Endodermal cell (in vitro differentiated cells): ENCODE data around the gene TSR1. TPM values are rescaled to one million over a fixed set of nuclear protein-coding genes. Genes with fewer than 3 reads are reported as not detected.

Experiments
- DNase-seq: peaks from one replicate; pipeline ENCODE4 v3.0.0-alpha.2; 2017
- H3K27ac ChIP-seq: 2 replicates; pipeline ENCODE4 v1.5.1; 2013; ENCODE audit warnings: mild to moderate bottlenecking, low read depth, low read length, moderate library complexity
- H3K27me3 ChIP-seq: 2 replicates; pipeline ENCODE4 v1.6.1; 2013; ENCODE audit warnings: mild to moderate bottlenecking, low read length, moderate library complexity; ENCODE audit not compliant: insufficient read depth, control insufficient read depth, poor library complexity, severe bottlenecking
- H3K36me3 ChIP-seq: 2 replicates; pipeline ENCODE4 v1.7.0; 2013; ENCODE audit warnings: mild to moderate bottlenecking, low read length, moderate library complexity; ENCODE audit not compliant: control insufficient read depth, insufficient read depth
- H3K4me1 ChIP-seq: one replicate; pipeline ENCODE4 v1.7.0; 2013; ENCODE audit warnings: low read length; ENCODE audit not compliant: control insufficient read depth, insufficient read depth
- H3K4me3 ChIP-seq: 2 replicates; pipeline ENCODE4 v1.5.1; 2013; ENCODE audit warnings: mild to moderate bottlenecking, low read length, moderate library complexity
- H3K9ac ChIP-seq: 2 replicates; pipeline ENCODE4 v1.6.1; 2013; ENCODE audit warnings: mild to moderate bottlenecking, low read length, moderate library complexity; ENCODE audit not compliant: poor library complexity, severe bottlenecking; ENCODE audit errors: extremely low read depth
- H3K9me3 ChIP-seq: 2 replicates; pipeline ENCODE4 v1.6.1; 2013; ENCODE audit warnings: mild to moderate bottlenecking, low read length, moderate library complexity; ENCODE audit not compliant: control insufficient read depth
- H3K27ac Mint-ChIP-seq: 2 replicates; pipeline ENCODE4 v1.8.0; 2020; ENCODE audit warnings: mixed read lengths
- H3K27me3 Mint-ChIP-seq: 2 replicates; pipeline ENCODE4 v1.8.0; 2021; ENCODE audit warnings: mild to moderate bottlenecking, mixed read lengths; ENCODE audit not compliant: insufficient read depth
- H3K36me3 Mint-ChIP-seq: 2 replicates; pipeline ENCODE4 v1.8.0; 2020; ENCODE audit warnings: low read depth, mixed read lengths
- H3K4me1 Mint-ChIP-seq: 2 replicates; pipeline ENCODE4 v1.8.0; 2020; ENCODE audit warnings: mixed read lengths
- H3K4me3 Mint-ChIP-seq: 2 replicates; pipeline ENCODE4 v1.8.0; 2020; ENCODE audit warnings: mild to moderate bottlenecking, moderate library complexity, mixed read lengths
- H3K9me3 Mint-ChIP-seq: 2 replicates; pipeline ENCODE4 v1.8.0; 2020; ENCODE audit warnings: mild to moderate bottlenecking, mixed read lengths
- CTCF ChIP-seq: fragments of 200-600 bp; sonication (generic); conservative IDR thresholded peaks from 2 replicates; pipeline ENCODE4 v1.5.0; 2021; ENCODE audit warnings: antibody characterized with exemption, mild to moderate bottlenecking
- WGBS, 2 experiments: methylation state at CpG; one replicate each; pipeline versions ENCODE4 v1.1.5 to v1.1.7; 2013; ENCODE audit warnings: missing lambda C conversion rate in 2 of 2, mixed read lengths in 1 of 2; ENCODE audit not compliant: insufficient coverage in 1 of 2, insufficient read length in 1 of 2; 5-methylcytosine and 5-hydroxymethylcytosine counted together
- total RNA-seq, 2 donors: library from RNA; stranded (reverse); fragmentation: NEBNext Ultra II Directional in 1 of 2; extraction: Animal tissue kit (Norgen Biotek cat#: 25700) in 1 of 2; gene quantifications; 2 replicates in 1 of 2; 3 replicates in 1 of 2; pipeline ENCODE4 v1.2.1, GENCODE V29; 2021

Gene TSR1
- total RNA-seq, 2 donors from 2014 or later: 40.1 to 43.3 TPM

GRCh38 chr17:2362416-2362815 lies 26.2 kb upstream of the TSR1 start:
- no peak for TF ChIP-seq CTCF
- Histone ChIP-seq H3K4me1 (no peaks in the 10 kb centered on the region), H3K27ac (no peak overlapping the region), H3K9me3 (no peaks in the 10 kb centered on the region), H3K9ac (no peak overlapping the region), H3K4me3 (no peak overlapping the region), H3K36me3 (peaks cover 18% of the 10 kb centered on the region), H3K27me3 (no peaks in the 10 kb centered on the region)
- peaks cover 13% of the 10 kb centered on the region for H3K36me3 Mint-ChIP-seq
- H3K4me3 Mint-ChIP-seq: no peak overlapping the region
- no peak overlapping the region for H3K27ac Mint-ChIP-seq
- no peak for DNase-seq
- WGBS, 2 experiments: 96% methylated on average over 17 to 19 of the region's 19 CpGs
- H3K9me3 Mint-ChIP-seq: no peaks in the 10 kb centered on the region
- H3K27me3 Mint-ChIP-seq: no peaks in the 10 kb centered on the region
- H3K4me1 Mint-ChIP-seq: no peaks in the 10 kb centered on the region

GRCh38 chr17:2362016-2362415 lies 25.8 kb upstream of the TSR1 start:
- Histone ChIP-seq H3K4me3 (no peak overlapping the region), H3K27ac (no peak overlapping the region), H3K9me3 (no peaks in the 10 kb centered on the region), H3K36me3 (peaks cover 20% of the 10 kb centered on the region), H3K27me3 (no peaks in the 10 kb centered on the region), H3K9ac (no peak overlapping the region), H3K4me1 (no peaks in the 10 kb centered on the region)
- Mint-ChIP-seq H3K9me3 (no peaks in the 10 kb centered on the region), H3K4me1 (no peaks in the 10 kb centered on the region), H3K36me3 (peaks cover 12% of the 10 kb centered on the region), H3K4me3 (no peak overlapping the region), H3K27me3 (no peaks in the 10 kb centered on the region), H3K27ac (no peak overlapping the region)
- no peak for TF ChIP-seq CTCF
- no peak for DNase-seq
- 95 to 96% methylated on average over 13 to 20 of the region's 20 CpGs for WGBS, 2 experiments

- 87 to 90% methylated on average over 10 to 21 of the region's 21 CpGs for whole genome bisulfite sequencing, 2 experiments
- Histone ChIP-seq H3K4me1 (no peaks in the 10 kb centered on the region), H3K4me3 (no peak overlapping the region), H3K9ac (no peak overlapping the region), H3K27ac (no peak overlapping the region), H3K27me3 (no peaks in the 10 kb centered on the region), H3K9me3 (no peaks in the 10 kb centered on the region), H3K36me3 (peaks cover 21% of the 10 kb centered on the region)
- Mint-ChIP-seq H3K36me3 (peaks cover 9% of the 10 kb centered on the region), H3K9me3 (no peaks in the 10 kb centered on the region), H3K4me3 (no peak overlapping the region), H3K27ac (no peak overlapping the region), H3K27me3 (no peaks in the 10 kb centered on the region), H3K4me1 (no peaks in the 10 kb centered on the region)
- no peak for TF ChIP-seq CTCF
- no peak for DNase-seq
Observed at GRCh38 chr17:2361010-2361760, 24.9 kb upstream of the TSR1 start.
